ENCODE data around the gene MRPL10.

MRPL10 gene

GRCh38 chr17:47831003-47831933 is at the start of gene MRPL10, which contains the start of gene LRRC46:
TSS of gene MRPL10 (minus strand) at chr17:47831541. CDS start at chr17:47831511, 30 bp downstream.
TSS of gene LRRC46 (plus strand) at chr17:47831670. CDS start at chr17:47831990, 320 bp downstream.
- peak; percentile 97 for DNase-seq (ENCODE audit: low read depth)

DNA sequence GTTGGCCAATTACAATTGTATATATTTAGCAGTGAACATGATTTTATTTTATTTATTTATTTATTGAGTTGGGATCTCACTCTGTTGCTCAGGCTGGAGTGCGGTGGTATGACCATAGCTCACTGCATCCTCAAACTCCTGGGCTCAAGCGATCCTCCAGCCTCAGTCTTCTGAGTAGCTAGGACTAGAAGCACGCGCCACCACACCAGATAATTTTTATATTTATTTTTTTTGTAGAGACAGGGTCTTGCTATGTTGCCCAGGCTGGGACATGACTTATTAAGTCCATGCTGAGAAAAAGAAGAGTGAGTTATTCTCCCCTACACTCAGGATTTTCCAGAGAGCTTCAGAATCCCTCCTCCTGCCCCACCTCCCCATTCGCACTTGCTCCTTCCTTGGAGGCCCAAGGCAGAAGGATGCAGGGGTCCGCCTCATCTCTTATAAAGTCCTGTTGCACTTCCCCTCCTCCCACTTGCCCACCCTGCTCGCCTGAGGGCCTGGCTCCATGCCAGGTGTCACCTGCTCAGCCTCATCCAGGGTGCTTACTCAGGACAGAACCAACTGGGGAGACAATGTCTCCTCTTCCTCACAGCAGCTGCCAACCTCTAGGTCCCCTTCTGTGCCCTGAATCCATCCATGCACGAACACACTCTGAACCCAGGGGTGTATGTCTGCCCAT is 48.6 kb upstream of the MRPL10 start:
- DNase-seq (ENCODE audit: low read depth): no peak

GRCh38 chr17:47879028-47879585 is 47.8 kb upstream of the MRPL10 start:
- peak; percentile 88 for DNase-seq (ENCODE audit: low read depth)

DNA sequence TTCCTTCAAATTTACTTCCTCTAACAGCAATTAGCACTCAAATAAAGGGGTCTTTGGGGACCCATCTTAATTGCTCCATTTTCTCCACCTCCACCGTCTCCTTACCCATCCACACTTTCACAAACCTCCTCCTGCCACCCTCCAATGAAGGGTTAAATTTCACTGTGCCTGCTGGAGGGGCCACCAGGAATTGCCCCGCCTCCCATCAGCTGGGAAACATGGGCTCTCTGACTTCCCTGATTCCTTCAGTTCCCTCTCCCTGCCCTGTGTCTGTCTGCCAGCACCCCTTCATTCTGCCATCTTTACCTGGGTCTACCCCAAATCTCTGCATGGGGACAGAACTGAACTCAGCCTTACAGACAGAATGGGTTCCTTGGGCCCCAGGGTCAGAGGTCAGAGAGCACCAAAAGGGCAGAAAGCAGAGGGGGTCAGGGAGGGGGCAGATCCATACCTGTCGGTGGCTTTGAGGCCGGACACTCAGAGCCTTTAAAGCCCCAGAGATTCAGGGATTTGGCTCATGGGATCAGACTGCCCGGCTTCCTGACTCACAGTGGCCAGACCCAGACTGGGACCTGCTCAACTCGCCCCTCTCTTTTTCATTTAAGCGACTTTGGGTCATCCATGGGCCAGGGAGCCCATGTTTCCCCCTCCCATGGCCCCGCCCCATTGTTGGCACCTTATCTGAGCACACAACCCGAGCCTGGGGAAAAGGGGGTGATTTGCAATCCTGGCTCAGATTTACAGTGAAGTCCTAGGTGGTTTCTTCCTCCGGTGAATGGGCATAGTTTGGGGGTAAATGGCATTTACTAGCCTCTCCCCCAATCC is 47.1 kb upstream of the MRPL10 start:
- DNase-seq (ENCODE audit: low read depth): peak; percentile 53

DNA sequence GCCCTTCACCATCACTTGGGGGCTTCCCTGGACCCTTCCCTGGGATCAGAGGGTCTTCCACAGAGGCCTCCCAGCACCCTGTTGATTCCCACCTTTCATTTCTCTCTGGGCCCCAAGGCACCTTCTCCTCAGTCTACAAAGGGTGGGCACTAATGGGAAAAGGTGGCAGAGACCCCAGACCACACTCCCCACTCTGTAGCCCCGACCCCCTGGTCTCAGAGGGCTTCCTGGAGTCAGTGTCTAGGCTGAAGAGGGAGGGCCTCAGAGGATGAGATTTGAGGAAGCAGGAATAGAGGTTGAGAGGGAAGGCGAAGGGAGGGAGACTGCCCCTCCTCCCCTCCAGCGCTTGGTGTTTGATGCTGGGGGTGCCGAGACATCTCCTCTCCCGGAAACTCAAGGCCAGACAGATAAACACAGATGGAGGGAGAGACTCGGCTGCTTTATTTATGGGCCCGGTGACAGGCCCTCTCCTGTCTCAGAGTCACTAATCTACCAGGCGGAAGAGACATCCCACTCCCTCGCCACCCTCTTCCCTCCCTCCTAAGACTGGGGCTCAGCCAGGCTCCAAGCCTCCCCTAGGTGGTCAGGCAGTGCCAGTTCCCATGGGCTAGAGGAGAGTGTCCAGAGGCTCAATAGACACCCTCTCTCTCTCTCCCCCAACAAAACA is 46.2 kb upstream of the MRPL10 start:
- DNase-seq (ENCODE audit: low read depth): no peak

- DNase-seq (ENCODE audit: low read depth): no peak
Observed at GRCh38 chr17:47875011-47875985, 44.0 kb upstream of the MRPL10 start.

DNA sequence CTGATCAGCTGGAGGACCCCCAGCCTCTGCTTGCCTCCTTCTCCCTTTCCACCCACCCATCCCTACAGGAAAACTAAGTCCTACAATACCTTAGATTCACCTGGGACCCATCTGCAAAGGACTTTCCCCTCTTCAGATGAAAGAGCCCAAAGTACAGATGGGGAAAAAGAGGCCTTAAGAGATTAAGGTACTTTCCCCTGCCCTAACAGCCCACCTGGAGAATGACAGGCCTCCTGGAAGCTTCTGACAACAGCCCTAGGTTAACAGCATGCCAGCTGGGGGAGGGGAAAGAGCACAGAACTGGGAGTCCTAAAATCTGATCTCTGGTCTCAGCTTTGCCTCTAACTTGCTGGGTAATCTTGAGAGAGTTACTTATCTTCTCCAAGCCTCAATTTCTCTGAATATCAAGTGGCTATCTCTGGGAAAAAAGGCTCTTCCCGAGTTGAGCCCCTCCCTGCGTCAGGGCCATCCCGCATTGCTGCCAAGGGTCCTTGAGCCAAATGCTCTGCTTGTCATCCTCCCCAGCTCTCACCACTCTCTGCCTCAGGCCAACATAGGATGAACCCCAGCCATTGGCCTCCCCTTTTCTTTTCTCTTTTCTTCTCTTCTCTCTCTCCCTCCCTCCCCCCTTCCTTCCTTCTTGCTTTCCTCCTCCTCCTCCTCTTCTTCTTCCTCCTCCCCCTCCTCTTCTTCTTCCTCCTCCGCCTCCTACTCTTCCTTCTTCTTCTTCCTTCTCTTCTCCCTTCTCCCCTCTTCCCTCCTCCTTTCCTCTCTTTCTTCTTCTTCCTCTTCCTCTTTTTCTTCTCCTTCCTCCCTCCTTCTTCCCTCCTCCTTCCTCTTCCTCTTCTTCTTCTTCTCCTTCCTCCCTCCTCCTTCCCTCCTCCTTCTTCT is 42.1 kb upstream of the MRPL10 start:
- DNase-seq (ENCODE audit: low read depth): no peak

DNA sequence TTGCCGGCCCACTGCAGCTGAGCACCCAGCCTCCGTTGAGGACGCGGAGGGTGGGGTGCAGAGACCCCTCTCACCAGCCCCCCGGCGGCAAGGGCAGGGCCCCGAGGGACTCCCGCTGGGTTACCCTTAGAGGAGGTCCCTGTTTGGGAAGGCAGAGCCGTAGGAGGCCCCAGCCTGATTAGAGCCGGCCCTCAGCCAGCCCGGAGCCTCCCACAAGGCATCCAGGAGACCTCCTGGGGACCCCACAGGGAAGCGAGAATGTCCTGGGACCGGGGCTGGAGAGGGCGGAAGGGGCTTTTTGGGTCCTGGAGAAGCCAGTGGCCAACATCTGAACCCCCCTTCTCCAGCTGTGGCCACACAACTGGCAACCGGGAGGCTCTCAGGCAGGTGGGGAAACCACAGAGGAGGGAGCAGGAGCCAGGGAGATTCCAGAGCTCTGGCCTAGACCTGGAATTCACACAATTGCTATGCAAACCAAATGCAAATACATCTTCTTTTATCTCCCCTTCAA is 41.4 kb upstream of the MRPL10 start:
- DNase-seq (ENCODE audit: low read depth): no peak

DNA sequence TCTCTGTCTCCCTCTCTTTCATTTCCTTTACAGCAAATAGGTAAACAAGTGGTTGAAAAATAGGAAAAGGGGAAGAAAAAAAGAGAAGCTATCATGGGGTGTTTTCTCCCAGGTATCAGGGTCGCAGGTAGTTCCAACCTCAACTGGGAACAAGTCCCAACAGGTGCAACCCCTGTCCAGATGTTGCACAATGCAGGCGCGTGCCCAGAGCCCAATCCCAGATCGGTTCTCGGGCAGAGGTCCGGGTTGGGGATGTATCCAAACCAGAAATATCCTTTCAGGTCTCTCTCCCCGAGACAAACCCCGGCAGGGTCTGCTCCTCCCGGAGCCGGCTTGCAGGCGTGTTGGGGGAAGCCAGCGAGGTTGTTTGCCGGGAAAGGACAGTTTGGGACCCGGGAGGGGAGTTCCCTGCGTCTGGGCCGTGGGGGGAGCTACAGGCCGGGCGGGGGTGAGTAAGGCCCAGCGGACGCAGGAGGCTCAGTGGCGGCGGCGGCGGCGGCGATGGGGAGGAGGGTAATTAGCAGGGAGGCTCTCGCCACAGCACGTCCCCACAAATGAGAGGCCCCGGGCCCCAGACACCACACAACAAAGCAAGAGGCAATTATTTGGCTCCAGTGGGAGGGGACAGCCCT is 40.8 kb upstream of the MRPL10 start:
- DNase-seq (ENCODE audit: low read depth): no peak

DNA sequence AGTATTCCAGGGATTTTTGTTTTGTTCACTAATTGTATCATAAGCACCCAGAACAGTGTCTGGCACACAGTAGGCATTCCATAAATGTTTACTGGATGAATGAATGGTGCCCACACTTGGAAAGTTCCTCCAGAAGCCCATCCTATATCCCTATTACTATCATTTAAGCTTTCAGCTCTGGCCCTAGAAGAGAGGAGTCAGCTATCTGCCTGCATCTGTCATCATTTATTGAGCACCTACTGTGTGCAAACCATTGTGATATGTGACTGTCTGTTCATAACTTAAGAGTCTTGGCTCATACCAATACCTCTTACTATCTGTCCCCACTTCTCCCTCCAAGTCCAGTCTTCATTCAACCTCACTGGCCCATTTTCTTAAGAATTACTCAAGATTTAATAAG is 39.7 kb upstream of the MRPL10 start:
- DNase-seq (ENCODE audit: low read depth): no peak

- DNase-seq (ENCODE audit: low read depth): no peak
Observed at GRCh38 chr17:47870056-47870455, 38.7 kb upstream of the MRPL10 start.

DNA sequence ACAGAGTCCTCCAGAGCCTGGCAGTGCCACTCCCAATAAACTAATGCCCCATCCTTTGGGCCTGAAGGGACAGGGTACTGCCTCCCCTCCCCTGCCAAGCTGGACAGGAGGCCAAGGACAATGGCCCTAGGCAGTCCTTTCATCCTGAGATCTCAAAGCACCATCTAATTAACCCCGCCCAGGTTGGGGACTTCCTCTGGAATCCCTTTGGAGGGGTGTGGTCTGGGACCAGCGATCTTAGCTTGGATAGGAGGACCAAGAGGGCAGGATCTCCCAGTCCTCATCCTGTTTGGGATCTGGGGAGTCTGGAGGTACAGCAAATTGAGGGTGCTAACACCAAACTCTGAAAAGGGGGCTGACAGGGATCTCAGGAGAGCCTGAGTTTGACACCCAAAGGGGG is 37.8 kb upstream of the MRPL10 start:
- no peak for DNase-seq (ENCODE audit: low read depth)

DNA sequence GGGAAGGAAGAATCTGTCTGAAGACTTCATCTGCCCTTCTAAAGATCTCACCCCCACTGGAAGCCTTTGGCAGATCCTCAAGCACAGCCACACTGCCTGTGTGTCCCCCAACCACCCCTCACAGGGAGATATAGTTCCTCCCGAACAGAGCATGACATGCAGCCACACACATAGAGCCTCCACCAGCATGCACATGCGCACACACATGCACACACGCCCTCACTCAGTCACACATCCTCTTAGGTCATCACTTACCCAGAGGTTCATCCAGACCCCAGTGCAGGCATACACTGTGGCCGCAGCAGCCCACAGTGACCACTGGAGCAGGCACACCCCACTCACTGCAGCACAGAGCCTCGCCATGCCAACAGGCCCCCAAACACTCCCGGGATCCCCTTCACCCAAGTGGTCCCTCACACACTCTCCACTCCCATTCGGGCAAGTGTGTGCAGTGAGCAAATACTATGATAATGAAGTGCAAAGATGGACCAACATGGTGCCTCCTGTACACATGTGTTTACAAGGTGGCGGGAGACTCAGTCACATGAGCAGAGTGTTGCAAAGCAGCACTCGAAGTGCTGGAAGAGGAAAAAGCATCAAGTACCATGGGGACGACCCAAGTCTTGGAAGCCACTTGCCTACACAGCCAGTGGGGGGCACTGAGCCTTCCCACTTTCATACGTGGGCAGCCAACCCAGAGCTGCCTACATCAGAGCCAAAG is 36.6 kb upstream of the MRPL10 start:
- DNase-seq (ENCODE audit: low read depth): no peak

GRCh38 chr17:47866941-47867340 is 35.6 kb upstream of the MRPL10 start:
- no peak for DNase-seq (ENCODE audit: low read depth)

- DNase-seq (ENCODE audit: low read depth): peak; percentile 69
Observed at GRCh38 chr17:47864791-47865216, 33.5 kb upstream of the MRPL10 start.

DNA sequence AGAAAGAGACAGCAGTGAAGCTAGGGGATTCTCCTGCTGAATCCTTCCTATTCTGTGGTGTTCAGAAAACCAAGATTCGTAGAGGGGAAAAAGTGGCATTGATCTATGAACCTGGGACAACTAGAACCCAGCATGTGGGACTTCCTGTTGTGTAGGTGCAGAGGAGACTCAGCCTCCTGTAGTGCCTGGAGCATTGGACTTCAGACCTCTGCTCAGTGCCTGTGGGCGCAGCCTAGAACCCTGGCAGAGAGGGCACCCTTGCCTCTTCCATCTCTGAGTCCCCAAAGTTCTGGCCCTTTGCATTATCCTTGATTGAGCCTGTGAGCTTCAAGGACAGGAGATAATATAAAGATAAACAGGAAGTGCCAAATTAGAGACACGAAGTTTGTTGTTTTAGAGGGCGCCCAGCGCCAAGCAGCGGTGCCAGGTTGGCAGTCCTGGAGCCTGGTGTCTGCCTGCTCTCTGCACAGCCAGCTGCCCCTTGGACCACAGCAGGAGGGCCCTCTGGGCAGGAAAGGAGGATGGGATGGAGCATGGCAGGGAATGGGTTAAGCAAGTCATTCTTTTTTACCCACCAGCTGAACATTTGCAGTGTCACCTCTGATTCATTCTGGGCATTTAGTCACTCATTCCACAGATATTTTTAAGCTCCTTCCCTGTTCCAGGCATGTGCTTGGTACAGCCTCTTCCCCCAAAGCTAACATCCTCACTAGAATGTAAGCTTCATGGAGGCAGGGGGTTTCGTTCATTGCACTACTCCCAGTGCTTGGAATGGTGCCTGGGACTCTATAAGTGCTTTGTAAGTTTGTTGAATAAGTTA is 31.5 kb upstream of the MRPL10 start:
- DNase-seq (ENCODE audit: low read depth): peak; percentile 93

GRCh38 chr17:47860386-47860785 is 29.0 kb upstream of the MRPL10 start:
- no peak for DNase-seq (ENCODE audit: low read depth)

All from ELR (cell line).